GM12875 (cell line): ENCODE data around the gene ZYG11A.
"Not testable (repeated sequence)": the region's sequence is repeated elsewhere in the genome, so short reads cannot be mapped to it uniquely, and the experiment has no call there.

Source experiments
- H3K4me3 ChIP-seq: one replicate; pipeline ENCODE4 v1.5.1; 2011; ENCODE audit warnings: low read depth, low read length, control low read depth
- TF ChIP-seq, protein P1 (sequence below): IDR thresholded peaks from 2 replicates; pipeline ENCODE4 v1.5.1; 2011; ENCODE audit warnings: low read depth, mild to moderate bottlenecking, control low read depth, inconsistent platforms, low read length, moderate library complexity, borderline replicate concordance; ENCODE audit not compliant: insufficient read depth

The ZYG11A gene

DNA sequence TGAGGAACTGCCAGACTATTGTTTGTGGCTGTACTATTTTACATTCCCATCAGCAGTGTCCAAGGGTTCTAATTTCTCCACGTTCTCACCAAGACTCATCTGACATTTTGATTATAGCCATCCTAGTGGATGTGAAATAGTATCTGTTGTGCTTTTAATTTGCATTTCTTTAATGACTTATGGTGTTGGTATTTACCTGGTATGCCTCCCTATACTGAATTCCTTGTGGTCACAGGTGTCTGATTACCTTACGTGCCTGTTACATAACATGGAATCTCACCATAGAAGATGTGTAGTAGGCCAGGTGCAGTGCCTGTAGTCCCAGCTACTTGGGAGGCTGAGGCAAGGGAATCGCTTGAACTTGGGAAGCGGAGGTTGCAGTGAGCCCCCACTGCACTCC lies 13.5 kb downstream of the ZYG11A start:
- H3K4me3 ChIP-seq: no peak overlapping the region
- TF ChIP-seq, protein P1, sequence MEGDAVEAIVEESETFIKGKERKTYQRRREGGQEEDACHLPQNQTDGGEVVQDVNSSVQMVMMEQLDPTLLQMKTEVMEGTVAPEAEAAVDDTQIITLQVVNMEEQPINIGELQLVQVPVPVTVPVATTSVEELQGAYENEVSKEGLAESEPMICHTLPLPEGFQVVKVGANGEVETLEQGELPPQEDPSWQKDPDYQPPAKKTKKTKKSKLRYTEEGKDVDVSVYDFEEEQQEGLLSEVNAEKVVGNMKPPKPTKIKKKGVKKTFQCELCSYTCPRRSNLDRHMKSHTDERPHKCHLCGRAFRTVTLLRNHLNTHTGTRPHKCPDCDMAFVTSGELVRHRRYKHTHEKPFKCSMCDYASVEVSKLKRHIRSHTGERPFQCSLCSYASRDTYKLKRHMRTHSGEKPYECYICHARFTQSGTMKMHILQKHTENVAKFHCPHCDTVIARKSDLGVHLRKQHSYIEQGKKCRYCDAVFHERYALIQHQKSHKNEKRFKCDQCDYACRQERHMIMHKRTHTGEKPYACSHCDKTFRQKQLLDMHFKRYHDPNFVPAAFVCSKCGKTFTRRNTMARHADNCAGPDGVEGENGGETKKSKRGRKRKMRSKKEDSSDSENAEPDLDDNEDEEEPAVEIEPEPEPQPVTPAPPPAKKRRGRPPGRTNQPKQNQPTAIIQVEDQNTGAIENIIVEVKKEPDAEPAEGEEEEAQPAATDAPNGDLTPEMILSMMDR: no peak

GRCh38 chr1:52857443-52857842 lies 14.9 kb downstream of the ZYG11A start:
- TF ChIP-seq, protein P1: no peak
- no peak overlapping the region for H3K4me3 ChIP-seq

DNA sequence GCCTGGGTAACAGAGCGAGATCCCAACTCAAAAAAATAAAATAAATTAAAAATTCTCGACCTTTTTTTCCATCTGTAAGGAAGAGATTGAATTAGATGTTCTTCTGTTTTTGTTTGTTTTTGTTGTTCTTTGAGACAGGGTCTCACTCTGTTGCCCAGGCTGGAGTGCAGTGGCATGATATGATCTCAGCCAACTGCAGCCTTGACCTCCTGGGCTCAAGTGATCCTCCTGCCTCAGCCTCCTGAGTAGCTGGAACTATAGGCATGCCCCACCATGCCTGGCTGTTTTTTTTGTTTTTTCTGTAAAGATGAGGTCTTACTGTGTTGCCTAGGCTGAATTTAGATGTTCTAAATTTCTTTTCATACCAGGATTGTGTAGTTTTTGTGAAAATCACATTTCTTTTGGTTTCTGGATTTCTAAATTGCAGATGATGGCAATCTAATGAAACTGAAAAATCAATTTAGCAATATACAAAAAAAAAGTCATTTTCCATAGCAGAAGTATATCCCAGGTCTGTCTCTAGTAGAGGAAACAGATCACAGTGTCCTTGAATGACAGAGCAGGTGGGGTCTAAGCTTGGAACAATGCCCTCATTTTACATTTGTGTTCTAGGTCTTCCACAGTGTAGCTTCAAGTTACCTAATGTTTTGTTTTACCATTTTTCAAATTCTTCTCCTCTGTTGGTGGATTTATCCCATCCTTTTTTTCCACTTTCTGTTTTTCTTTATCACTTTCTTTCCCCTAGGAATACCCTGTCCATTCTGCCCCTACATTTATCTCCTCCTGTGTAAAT lies 20.3 kb downstream of the ZYG11A start:
- H3K4me3 ChIP-seq: no peak overlapping the region
- TF ChIP-seq, protein P1: no peak

DNA sequence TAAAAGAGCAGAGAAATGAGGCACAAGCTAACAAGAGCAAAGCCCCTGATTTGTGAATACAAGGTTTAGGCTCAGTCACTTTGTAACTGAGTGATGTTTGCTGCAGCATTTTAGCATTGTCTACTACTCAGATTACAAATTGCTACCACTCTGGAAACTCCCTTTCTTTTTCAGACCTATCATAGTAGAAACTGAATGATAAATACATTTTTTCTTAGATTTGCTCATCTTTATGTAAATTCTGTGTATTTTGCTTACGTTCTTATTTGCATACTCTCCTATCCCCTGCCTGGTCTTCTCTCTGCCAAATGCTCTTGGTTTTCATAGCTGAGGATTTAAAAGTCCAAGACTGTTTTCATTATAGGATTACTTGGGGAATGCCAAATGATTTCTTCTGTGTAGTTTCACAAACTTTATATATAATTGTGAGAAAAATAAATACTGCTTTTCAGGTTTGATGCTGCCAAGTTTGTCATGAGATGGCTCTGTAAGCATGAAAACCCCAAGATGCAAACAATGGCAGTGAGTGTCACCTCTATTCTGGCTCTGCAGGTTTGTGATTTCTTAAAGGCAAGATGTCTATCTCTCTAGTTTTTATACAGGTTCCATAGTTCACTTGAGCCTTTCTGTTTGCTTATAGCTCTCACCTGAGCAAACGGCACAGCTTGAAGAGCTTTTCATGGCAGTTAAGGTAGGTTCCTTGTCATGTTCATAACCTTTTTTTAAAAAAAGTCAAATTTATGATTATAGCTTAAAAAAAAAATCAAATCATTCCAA lies 24.7 kb downstream of the ZYG11A start:
- TF ChIP-seq, protein P1: no peak
- H3K4me3 ChIP-seq: no peak overlapping the region

DNA sequence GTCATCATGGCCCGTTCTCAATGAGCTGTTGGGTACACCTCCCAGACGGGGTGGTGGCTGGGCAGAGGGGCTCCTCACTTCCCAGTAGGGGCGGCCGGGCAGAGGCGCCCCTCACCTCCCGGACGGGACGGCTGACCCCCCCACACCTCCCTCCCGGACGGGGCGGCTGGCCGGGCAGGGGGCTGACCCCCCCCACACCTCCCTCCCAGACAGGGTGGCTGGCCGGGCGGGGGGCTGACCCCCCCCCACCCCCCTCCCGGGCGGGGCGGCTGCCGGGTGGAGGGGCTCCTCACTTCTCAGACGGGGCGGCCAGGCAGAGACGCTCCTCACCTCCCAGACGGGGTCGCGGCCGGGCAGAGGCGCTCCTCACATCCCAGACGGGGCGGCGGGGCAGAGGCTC lies 27.2 kb downstream of the ZYG11A start:
- not testable (repeated sequence) for H3K4me3 ChIP-seq

GRCh38 chr1:52876843-52877242 lies 34.3 kb downstream of the ZYG11A start:
- TF ChIP-seq, protein P1: no peak
- no peak overlapping the region for H3K4me3 ChIP-seq

GRCh38 chr1:52877554-52877953 lies 35.0 kb downstream of the ZYG11A start:
- TF ChIP-seq, protein P1: no peak
- no peak overlapping the region for H3K4me3 ChIP-seq
